Heart left ventricle (tissue), 13 donors: ENCODE results near the gene CABLES2.

Experiments used
- CTCF ChIP-seq, 12 donors: fragments of 200-600 bp; sonication (generic) in 4 of 12; IDR thresholded peaks; one replicate each; pipeline versions ENCODE4 v1.5.0 to v1.8.0; 2018 to 2022; ENCODE audit warnings: antibody characterized with exemption in 12 of 12, mild to moderate bottlenecking in 5 of 12
- POLR2A ChIP-seq, 2 donors: fragments of 450-650 bp; IDR thresholded peaks; one replicate each; pipeline ENCODE4 v1.6.1; 2017; ENCODE audit warnings: antibody characterized with exemption in 2 of 2, mild to moderate bottlenecking in 2 of 2, moderate library complexity in 2 of 2
- donor health status: ischemic (EF 13 %, LVEDD 7.1; RV severe dilation, severe dysfunction).
- donor health status: DM: no; HTN: yes; CAD: no.
- donor health status: DM: no; HTN: no; CAD: no.
- donor health status: ischemic (EF 25% LVEDD 6.9; RV normal size, moderate dysfunction).
- donor health status: ischemic (EF 25% LVEDD 5.7; RV mildly dilated, moderate dysfunction).
- donor health status: ischemic (EF 35%, LVEDD 5.7; RV mildly dilated, moderate dysfunction).
- donor health status: nonischemic (EF 11% LVEDD 7.7; RV severe dilation, severe dysfunction).
- donor health status: DM: yes; HTN: yes; CAD: no.
- donor health status: PGD.
- donor health status: ischemic (EF 29% LVEDD 5.4; RV normal size, mild dysfunction).
- donor health status: nonischemic (EF 23%, LVEDD 6.1; RV moderate dilation, normal function).

- TF ChIP-seq CTCF (IDR thresholded peaks at IDR 0.05) (no peak), POLR2A (IDR thresholded peaks at IDR 0.05) (no peak)
These were observed 19.0 kb downstream of the CABLES2 start for GRCh38 chr20:62387933-62388635.
